Amygdala (tissue), 56 donors: ENCODE measurements around the gene ABCA13.
"Not testable (repeated sequence)": the region's sequence is repeated elsewhere in the genome, so short reads cannot be mapped to it uniquely, and the experiment has no call there.

Experiments
- DNase-seq, 56 donors: peaks; one replicate each; lab custom pipeline; 2025; lab: John Stamatoyannopoulos, UW

The ABCA13 gene

GRCh38 chr7:48173313-48173712 is 2.1 kb downstream of the ABCA13 start:
- no peak for DNase-seq

GRCh38 chr7:48173756-48174382 is 2.6 kb downstream of the ABCA13 start:
- DNase-seq, result no peak

GRCh38 chr7:48175019-48175418 is 3.8 kb downstream of the ABCA13 start:
- no peak for DNase-seq

GRCh38 chr7:48176356-48176893 is 5.2 kb downstream of the ABCA13 start:
- no peak for DNase-seq

- DNase-seq, result no peak
Observed at GRCh38 chr7:48177271-48177670, 6.0 kb downstream of the ABCA13 start.

- no peak for DNase-seq
Observed at GRCh38 chr7:48179496-48180030, 8.3 kb downstream of the ABCA13 start.

- DNase-seq, result no peak
Observed at GRCh38 chr7:48180981-48181380, 9.7 kb downstream of the ABCA13 start.

GRCh38 chr7:48182718-48183369 is 11.6 kb downstream of the ABCA13 start:
- DNase-seq, result no peak

GRCh38 chr7:48183370-48183743 is 12.1 kb downstream of the ABCA13 start:
- no peak for DNase-seq

- DNase-seq, result no peak
Observed at GRCh38 chr7:48183965-48184364, 12.7 kb downstream of the ABCA13 start.

GRCh38 chr7:48188776-48189520 is 17.7 kb downstream of the ABCA13 start:
- no peak for DNase-seq

- DNase-seq, result no peak
Observed at GRCh38 chr7:48192996-48193395, 21.7 kb downstream of the ABCA13 start.

GRCh38 chr7:48193421-48193820 is 22.2 kb downstream of the ABCA13 start:
- no peak for DNase-seq

GRCh38 chr7:48200946-48201589 is 29.8 kb downstream of the ABCA13 start:
- DNase-seq, result not testable (repeated sequence)

GRCh38 chr7:48202916-48203315 is 31.7 kb downstream of the ABCA13 start:
- not testable (repeated sequence) for DNase-seq

- DNase-seq, result no peak
Observed at GRCh38 chr7:48207155-48207675, 36.0 kb downstream of the ABCA13 start.

- DNase-seq, result no peak
Observed at GRCh38 chr7:48209004-48209600, 37.8 kb downstream of the ABCA13 start.

GRCh38 chr7:48213226-48213625 is 42.0 kb downstream of the ABCA13 start:
- no peak for DNase-seq

- no peak for DNase-seq
Observed at GRCh38 chr7:48217266-48217665, 46.0 kb downstream of the ABCA13 start.

- no peak for DNase-seq
Observed at GRCh38 chr7:48217753-48218152, 46.5 kb downstream of the ABCA13 start.
